HFFc6 (cell line): ENCODE results near the gene ADTRP. TPM values are rescaled to one million over a fixed set of nuclear protein-coding genes. Genes with fewer than 3 reads are reported as not detected.

Experiments used
- DNase-seq: peaks from one replicate; pipeline ENCODE4 v3.0.0-alpha.2; 2018
- H3K27ac Mint-ChIP-seq: 2 replicates; pipeline ENCODE4 v1.8.0; 2020; ENCODE audit warnings: mild to moderate bottlenecking, mixed read lengths
- H3K27me3 Mint-ChIP-seq: 2 replicates; pipeline ENCODE4 v1.8.0; 2021; ENCODE audit warnings: mild to moderate bottlenecking, moderate library complexity, mixed read lengths; ENCODE audit not compliant: insufficient read depth
- H3K36me3 Mint-ChIP-seq: 2 replicates; pipeline ENCODE4 v1.8.0; 2021; ENCODE audit warnings: low read depth, mixed read lengths
- H3K4me1 Mint-ChIP-seq: 2 replicates; pipeline ENCODE4 v1.8.0; 2020; ENCODE audit warnings: low read depth, mixed read lengths
- H3K4me3 Mint-ChIP-seq: 2 replicates; pipeline ENCODE4 v1.8.0; 2020; ENCODE audit warnings: mild to moderate bottlenecking, moderate library complexity, mixed read lengths
- H3K9me3 Mint-ChIP-seq: 2 replicates; pipeline ENCODE4 v1.8.0; 2020; ENCODE audit warnings: mild to moderate bottlenecking, mixed read lengths
- CTCF ChIP-seq: fragments of 200-600 bp; sonication (generic); IDR thresholded peaks from 2 replicates; pipeline ENCODE4 v1.5.0; 2021; ENCODE audit warnings: antibody characterized with exemption, mild to moderate bottlenecking
- total RNA-seq, 6 experiments: library from RNA; stranded (reverse); fragmentation: NEBNext Ultra II Directional; extraction: Animal tissue kit (Norgen Biotek cat#: 25700); gene quantifications; 2 replicates in 1 of 6; 3 replicates in 5 of 6; pipeline ENCODE4 v1.2.3, GENCODE V29; 2021

Gene ADTRP
- total RNA-seq, 6 experiments from 2014 or later: 0.24 to 0.99 (median 0.84) TPM

DNA sequence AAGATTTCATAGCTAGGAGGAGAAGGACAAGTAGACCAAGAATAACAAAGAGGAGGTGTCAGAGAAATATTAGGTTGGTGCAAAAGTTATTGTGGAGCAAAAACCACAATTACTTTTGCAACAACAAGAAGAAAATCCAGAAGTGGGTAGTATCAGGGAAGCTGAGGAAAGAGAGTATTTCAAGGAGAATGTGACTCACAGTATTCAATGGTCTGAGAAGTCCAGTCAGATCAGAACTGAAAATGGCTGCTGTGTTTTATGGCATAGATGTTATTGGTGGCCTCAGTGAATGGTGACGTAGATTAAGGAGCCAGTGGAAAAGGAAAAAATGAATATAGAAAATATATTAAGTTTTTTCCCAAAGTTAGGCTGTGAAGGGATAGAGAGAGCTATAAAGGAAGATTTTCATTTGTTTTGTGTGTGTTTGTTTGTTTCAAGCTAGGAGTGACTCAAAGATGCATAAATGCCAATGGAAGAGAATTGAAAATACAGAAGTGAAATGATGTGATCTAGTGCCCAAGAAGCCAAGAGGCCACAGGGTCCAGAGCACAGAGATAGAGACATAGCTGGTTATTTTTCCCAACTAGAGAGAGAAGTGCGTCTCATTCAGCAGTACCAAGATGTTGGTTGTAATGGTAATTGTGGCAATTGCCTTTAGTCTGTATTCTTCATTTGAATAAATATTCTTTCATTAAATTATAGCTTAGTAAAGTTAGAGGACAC, 112.8 kb downstream of the ADTRP start:
- H3K4me3 Mint-ChIP-seq: no peak overlapping the region
- H3K9me3 Mint-ChIP-seq: peaks cover 2% of the 10 kb centered on the region; the same call in 1 of the 2 replicates
- peaks cover 3% of the 10 kb centered on the region; the same call in 1 of the 2 replicates for H3K36me3 Mint-ChIP-seq
- no peak for TF ChIP-seq CTCF
- H3K4me1 Mint-ChIP-seq: peaks cover 12% of the 10 kb centered on the region
- DNase-seq: no peak
- no peak overlapping the region for H3K27ac Mint-ChIP-seq
- no peaks in the 10 kb centered on the region; the same call in none of the 2 replicates for H3K27me3 Mint-ChIP-seq

Other genes with a start within 250 kb of the ADTRP start
- under 1 TPM; 0.14 to 0.21 (median 0.19) TPM for gene TMEM170B, start 241.1 kb downstream of the ADTRP start, total RNA-seq
- gene HIVEP1, start 233.5 kb upstream of the ADTRP start, total RNA-seq: 10 to 100 TPM; 10.3 to 19.9 (median 11.8) TPM